ENCODE measurements around the gene GRID1.
A peak's percentile ranks its signal among the peaks of the same experiment; 100 is the strongest.

The GRID1 gene

DNA sequence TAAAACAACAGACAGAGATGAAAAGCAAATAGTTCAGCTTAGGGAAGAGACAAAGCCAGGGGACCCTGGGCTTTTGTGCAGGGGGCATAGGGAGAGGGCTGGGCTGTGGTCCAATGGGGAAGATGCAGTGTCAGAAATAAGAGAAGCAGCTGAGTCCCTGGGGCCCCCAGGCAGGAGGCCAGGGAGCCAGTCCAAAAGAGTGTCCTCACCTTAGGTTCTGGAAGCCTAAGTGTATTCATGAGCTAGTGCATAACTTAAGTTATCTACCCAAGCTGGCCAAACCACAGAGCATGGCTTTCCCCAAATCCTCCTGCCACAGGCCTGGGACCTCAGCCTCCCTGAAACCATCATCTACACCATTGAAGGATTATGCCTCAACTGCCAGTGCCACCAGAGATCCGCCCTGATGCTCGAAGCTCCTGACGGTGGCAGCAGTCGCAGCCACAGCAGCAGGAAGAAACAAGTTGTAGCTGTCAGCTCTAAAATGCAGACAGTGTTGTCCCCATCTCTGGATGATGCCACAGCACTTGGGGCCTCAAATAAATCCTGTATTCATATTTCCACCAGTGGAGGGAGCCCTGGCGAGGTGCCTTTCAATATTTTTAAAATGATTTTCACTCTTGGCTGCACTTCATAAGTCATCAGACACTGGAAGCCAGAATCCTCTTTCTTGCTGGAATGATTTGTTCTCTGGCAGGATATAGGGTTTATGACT is 574.6 kb downstream of the GRID1 start:
- Histone ChIP-seq H3K27ac (ENCODE audit: extremely low read depth, low read depth, low read length) (no peak overlapping the region), H3K9me3 (ENCODE audit: control insufficient read depth, insufficient read depth, low read depth, low read length) (no peaks in the 10 kb centered on the region), H3K36me3 (ENCODE audit: control insufficient read depth in 2 of 2, insufficient read depth in 1 of 2, low read length in 2 of 2) (no peaks in the 10 kb centered on the region), H3K4me3 (ENCODE audit: low read depth, low read length) (no peak overlapping the region), H3K4me1 (ENCODE audit: control insufficient read depth, insufficient read depth, low read length) (peaks cover under 1% of the 10 kb centered on the region)
- TF ChIP-seq ZNF10 (tag by site-specific recombination; IDR thresholded peaks at IDR 0.05) (no peak), ZNF654 (tag by site-specific recombination; IDR thresholded peaks at IDR 0.05; ENCODE audit: low read depth) (0 out of 2 replicates have a peak, but pooled peaks have one; percentile 2)
- TF ChIP-seq, protein P1, sequence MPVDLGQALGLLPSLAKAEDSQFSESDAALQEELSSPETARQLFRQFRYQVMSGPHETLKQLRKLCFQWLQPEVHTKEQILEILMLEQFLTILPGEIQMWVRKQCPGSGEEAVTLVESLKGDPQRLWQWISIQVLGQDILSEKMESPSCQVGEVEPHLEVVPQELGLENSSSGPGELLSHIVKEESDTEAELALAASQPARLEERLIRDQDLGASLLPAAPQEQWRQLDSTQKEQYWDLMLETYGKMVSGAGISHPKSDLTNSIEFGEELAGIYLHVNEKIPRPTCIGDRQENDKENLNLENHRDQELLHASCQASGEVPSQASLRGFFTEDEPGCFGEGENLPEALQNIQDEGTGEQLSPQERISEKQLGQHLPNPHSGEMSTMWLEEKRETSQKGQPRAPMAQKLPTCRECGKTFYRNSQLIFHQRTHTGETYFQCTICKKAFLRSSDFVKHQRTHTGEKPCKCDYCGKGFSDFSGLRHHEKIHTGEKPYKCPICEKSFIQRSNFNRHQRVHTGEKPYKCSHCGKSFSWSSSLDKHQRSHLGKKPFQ (tag by site-specific recombination; IDR thresholded peaks at IDR 0.05), result no peak
- ChIA-PET POLR2A (no interaction called here), CTCF (interaction anchor here (0.8 to 1.4 kb wide), 6 partner anchors 11 to 798 kb away, joined by 3 to 4 read pairs (median 3); no protein-coding TSS in a partner anchor)

DNA sequence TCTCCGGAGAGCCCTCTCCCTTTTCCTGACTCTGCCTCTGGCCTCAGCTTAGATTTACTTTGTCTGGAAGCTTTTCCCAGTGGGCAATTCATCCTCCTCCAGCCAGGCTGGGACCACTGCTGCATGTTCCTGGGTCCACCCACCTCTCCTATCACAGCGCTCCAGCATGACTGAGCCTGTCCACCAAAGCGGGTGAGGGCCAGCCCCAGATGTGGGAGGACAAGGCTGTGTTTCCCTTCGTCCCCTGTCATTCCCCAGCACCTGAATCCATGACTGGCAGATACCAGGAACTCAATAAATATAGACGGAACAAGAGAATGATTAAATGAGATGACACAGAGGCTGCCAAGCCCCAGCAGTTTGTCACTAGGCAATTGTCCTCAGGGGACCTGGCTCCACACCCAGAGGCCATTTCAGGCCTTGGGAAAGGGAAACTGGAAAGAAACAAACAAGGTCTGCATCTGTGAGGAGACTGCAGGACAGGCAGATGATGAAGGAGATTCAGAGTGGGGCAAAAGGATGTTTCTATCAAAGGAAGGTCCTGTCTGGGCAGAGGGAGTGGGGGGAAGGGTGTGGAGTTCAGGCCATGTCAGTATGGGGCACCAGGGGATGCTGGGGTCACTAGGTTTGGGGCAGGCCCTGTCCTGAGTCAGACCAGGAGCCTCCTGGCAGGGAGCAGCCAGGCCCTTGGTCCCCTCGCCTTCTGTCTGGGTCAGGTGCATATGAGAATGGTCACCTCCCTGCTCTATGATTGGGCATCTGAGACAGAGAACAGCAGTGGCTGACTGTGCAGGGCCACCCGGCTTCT is 576.4 kb downstream of the GRID1 start:
- H3K9me3 ChIP-seq (ENCODE audit: control insufficient read depth, insufficient read depth, low read depth, low read length), result no peaks in the 10 kb centered on the region
- peaks cover 3% of the 10 kb centered on the region for H3K4me1 ChIP-seq (ENCODE audit: control insufficient read depth, insufficient read depth, low read length)
- no peak overlapping the region for H3K27ac ChIP-seq (ENCODE audit: extremely low read depth, low read depth, low read length)
- no peak overlapping the region for H3K4me3 ChIP-seq (ENCODE audit: low read depth, low read length)
- CTCF ChIA-PET, result no interaction called here
- H3K36me3 ChIP-seq (ENCODE audit: control insufficient read depth in 2 of 2, insufficient read depth in 1 of 2, low read length in 2 of 2), result no peaks in the 10 kb centered on the region
- POLR2A ChIA-PET, result no interaction called here
- TF ChIP-seq, protein P2, sequence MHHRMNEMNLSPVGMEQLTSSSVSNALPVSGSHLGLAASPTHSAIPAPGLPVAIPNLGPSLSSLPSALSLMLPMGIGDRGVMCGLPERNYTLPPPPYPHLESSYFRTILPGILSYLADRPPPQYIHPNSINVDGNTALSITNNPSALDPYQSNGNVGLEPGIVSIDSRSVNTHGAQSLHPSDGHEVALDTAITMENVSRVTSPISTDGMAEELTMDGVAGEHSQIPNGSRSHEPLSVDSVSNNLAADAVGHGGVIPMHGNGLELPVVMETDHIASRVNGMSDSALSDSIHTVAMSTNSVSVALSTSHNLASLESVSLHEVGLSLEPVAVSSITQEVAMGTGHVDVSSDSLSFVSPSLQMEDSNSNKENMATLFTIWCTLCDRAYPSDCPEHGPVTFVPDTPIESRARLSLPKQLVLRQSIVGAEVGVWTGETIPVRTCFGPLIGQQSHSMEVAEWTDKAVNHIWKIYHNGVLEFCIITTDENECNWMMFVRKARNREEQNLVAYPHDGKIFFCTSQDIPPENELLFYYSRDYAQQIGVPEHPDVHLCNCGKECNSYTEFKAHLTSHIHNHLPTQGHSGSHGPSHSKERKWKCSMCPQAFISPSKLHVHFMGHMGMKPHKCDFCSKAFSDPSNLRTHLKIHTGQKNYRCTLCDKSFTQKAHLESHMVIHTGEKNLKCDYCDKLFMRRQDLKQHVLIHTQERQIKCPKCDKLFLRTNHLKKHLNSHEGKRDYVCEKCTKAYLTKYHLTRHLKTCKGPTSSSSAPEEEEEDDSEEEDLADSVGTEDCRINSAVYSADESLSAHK (tag by site-specific recombination; IDR thresholded peaks at IDR 0.05), result no peak
- TF ChIP-seq KLF10 (tag by site-specific recombination; IDR thresholded peaks at IDR 0.05), result no peak
- no peak for TF ChIP-seq ZNF138 (tag by site-specific recombination; IDR thresholded peaks at IDR 0.05; ENCODE audit: borderline replicate concordance)

DNA sequence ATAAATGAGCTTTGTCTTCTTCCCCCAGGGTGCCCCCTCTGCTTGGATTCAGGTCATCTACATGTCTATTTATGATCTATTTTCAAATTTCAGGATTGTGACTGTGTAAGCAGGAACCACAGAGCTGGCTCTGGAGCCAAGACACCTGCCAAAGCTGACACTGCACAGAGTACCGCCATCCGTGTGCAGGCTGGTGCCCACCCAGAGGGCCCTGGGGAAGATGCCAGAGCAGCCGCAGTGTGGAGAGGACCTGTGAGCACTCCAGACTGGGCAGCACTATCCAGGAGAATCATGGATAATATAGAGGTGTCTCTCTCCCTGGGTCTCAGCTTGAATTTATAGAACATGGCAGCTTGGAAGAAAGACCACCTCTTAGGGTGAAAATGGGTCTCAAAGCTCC is 577.5 kb downstream of the GRID1 start:
- ChIA-PET CTCF (interaction anchor here (0.5 to 0.6 kb wide), 2 partner anchors 15 to 281 kb away, joined by 3 to 4 read pairs; no protein-coding TSS in a partner anchor), POLR2A (no interaction called here)
- Histone ChIP-seq H3K36me3 (ENCODE audit: control insufficient read depth in 2 of 2, insufficient read depth in 1 of 2, low read length in 2 of 2) (no peaks in the 10 kb centered on the region), H3K9me3 (ENCODE audit: control insufficient read depth, insufficient read depth, low read depth, low read length) (no peaks in the 10 kb centered on the region), H3K27ac (ENCODE audit: extremely low read depth, low read depth, low read length) (no peak overlapping the region), H3K4me3 (ENCODE audit: low read depth, low read length) (no peak overlapping the region), H3K4me1 (ENCODE audit: control insufficient read depth, insufficient read depth, low read length) (peaks cover 3% of the 10 kb centered on the region)
- TF ChIP-seq ZNF791 (tag by site-specific recombination; IDR thresholded peaks at IDR 0.05) (no peak), ZNF558 (tag by site-specific recombination; IDR thresholded peaks at IDR 0.05) (no peak), ZNF184 (tag by site-specific recombination; IDR thresholded peaks at IDR 0.05) (no peak), ZNF777 (tag by site-specific recombination; IDR thresholded peaks at IDR 0.05; ENCODE audit: borderline replicate concordance) (no peak), SP2 (tag by site-specific recombination; IDR thresholded peaks at IDR 0.05) (no peak), ZNF302 (tag by site-specific recombination; IDR thresholded peaks at IDR 0.05; ENCODE audit: low read depth) (no peak), ZNF677 (tag by site-specific recombination; IDR thresholded peaks at IDR 0.05) (no peak), ZNF324 (tag by site-specific recombination; IDR thresholded peaks at IDR 0.05) (no peak), ZNF366 (tag by site-specific recombination; conservative IDR thresholded peaks at IDR 0.05) (no peak), HOXD13 (CRISPR knock-in tag; IDR thresholded peaks at IDR 0.05; ENCODE audit: borderline replicate concordance) (no peak)
- TF ChIP-seq, protein P1 (tag by site-specific recombination; IDR thresholded peaks at IDR 0.05), result no peak
- TF ChIP-seq, protein P3, sequence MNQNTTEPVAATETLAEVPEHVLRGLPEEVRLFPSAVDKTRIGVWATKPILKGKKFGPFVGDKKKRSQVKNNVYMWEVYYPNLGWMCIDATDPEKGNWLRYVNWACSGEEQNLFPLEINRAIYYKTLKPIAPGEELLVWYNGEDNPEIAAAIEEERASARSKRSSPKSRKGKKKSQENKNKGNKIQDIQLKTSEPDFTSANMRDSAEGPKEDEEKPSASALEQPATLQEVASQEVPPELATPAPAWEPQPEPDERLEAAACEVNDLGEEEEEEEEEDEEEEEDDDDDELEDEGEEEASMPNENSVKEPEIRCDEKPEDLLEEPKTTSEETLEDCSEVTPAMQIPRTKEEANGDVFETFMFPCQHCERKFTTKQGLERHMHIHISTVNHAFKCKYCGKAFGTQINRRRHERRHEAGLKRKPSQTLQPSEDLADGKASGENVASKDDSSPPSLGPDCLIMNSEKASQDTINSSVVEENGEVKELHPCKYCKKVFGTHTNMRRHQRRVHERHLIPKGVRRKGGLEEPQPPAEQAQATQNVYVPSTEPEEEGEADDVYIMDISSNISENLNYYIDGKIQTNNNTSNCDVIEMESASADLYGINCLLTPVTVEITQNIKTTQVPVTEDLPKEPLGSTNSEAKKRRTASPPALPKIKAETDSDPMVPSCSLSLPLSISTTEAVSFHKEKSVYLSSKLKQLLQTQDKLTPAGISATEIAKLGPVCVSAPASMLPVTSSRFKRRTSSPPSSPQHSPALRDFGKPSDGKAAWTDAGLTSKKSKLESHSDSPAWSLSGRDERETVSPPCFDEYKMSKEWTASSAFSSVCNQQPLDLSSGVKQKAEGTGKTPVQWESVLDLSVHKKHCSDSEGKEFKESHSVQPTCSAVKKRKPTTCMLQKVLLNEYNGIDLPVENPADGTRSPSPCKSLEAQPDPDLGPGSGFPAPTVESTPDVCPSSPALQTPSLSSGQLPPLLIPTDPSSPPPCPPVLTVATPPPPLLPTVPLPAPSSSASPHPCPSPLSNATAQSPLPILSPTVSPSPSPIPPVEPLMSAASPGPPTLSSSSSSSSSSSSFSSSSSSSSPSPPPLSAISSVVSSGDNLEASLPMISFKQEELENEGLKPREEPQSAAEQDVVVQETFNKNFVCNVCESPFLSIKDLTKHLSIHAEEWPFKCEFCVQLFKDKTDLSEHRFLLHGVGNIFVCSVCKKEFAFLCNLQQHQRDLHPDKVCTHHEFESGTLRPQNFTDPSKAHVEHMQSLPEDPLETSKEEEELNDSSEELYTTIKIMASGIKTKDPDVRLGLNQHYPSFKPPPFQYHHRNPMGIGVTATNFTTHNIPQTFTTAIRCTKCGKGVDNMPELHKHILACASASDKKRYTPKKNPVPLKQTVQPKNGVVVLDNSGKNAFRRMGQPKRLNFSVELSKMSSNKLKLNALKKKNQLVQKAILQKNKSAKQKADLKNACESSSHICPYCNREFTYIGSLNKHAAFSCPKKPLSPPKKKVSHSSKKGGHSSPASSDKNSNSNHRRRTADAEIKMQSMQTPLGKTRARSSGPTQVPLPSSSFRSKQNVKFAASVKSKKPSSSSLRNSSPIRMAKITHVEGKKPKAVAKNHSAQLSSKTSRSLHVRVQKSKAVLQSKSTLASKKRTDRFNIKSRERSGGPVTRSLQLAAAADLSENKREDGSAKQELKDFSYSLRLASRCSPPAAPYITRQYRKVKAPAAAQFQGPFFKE (tag by site-specific recombination; IDR thresholded peaks at IDR 0.05; ENCODE audit: borderline replicate concordance), result no peak
